ENCODE data around the gene FHL3. TPM values are rescaled to one million over a fixed set of nuclear protein-coding genes. Genes with fewer than 3 reads are reported as not detected.
A peak's percentile ranks its signal among the peaks of the same experiment; 100 is the strongest.

Gene FHL3
- total RNA-seq, 2 donors from 2014 or later = 7.3 to 7.8 TPM

DNA sequence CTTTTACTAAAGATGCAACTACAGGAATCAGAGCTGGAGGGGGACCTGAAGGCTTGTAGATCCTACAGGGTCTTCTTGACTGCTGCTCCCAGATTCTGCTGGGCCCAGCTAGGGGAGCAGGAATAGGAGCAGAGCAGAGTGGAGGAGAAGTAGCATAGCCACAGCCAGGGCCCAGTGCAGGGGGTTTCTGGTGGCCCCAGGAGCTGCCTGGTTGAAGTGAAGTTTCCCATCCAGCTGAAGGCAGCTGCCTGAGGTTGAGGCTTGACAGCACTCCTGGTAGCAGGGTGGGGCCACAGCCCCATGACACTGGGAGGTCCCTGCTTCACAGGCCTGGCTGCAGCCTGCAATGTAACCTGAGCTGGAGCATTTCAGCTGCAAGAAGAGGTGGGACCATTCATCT, 56.5 kb downstream of the FHL3 start:
- ATAC-seq (no peak), DNase-seq (no peak)
- H3K36me3 ChIP-seq (replicated peaks in 1 of 2; ENCODE audit: insufficient read depth in 1 of 2, low read depth in 2 of 2) = no peaks in the 10 kb centered on the region
- H3K4me1 ChIP-seq = peaks cover 21% of the 10 kb centered on the region
- TF ChIP-seq POLR2A (IDR thresholded peaks at IDR 0.05) = no peak
- TF ChIP-seq, protein P1, sequence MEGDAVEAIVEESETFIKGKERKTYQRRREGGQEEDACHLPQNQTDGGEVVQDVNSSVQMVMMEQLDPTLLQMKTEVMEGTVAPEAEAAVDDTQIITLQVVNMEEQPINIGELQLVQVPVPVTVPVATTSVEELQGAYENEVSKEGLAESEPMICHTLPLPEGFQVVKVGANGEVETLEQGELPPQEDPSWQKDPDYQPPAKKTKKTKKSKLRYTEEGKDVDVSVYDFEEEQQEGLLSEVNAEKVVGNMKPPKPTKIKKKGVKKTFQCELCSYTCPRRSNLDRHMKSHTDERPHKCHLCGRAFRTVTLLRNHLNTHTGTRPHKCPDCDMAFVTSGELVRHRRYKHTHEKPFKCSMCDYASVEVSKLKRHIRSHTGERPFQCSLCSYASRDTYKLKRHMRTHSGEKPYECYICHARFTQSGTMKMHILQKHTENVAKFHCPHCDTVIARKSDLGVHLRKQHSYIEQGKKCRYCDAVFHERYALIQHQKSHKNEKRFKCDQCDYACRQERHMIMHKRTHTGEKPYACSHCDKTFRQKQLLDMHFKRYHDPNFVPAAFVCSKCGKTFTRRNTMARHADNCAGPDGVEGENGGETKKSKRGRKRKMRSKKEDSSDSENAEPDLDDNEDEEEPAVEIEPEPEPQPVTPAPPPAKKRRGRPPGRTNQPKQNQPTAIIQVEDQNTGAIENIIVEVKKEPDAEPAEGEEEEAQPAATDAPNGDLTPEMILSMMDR (IDR thresholded peaks at IDR 0.05) = no peak
- H3K27ac ChIP-seq = no peak overlapping the region
- intact Hi-C loops (cut with DNase I) = no loop called here
- no peaks in the 10 kb centered on the region for H3K27me3 ChIP-seq
- H3K4me3 ChIP-seq = no peak overlapping the region
- no peaks in the 10 kb centered on the region for H3K9me3 ChIP-seq

DNA sequence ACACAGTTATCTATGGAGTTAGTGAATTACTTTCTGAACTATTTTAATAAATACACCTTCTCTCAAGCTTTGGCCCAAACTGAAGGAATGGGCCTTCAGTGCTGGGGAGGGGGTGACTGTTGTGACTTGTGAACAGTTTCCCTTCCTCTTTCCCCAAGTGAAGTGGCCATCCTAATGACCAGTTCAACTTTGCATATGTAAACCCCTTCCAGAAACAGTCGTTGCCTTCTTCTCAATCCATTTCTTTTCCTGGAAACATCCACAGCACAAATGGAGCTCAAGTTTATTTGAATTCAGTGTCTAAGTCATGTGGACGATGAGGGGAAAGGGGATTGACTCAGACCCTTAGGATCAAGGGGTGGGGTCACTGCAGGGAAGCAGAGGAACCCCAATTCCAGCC, 57.1 kb downstream of the FHL3 start:
- no peaks in the 10 kb centered on the region for H3K9me3 ChIP-seq
- H3K27me3 ChIP-seq = no peaks in the 10 kb centered on the region
- H3K27ac ChIP-seq = no peak overlapping the region
- TF ChIP-seq, protein P1 (IDR thresholded peaks at IDR 0.05) = no peak
- no peak for TF ChIP-seq POLR2A (IDR thresholded peaks at IDR 0.05)
- 35 to 39% methylated on average over 2 of the region's 2 CpGs for WGBS, 2 donors
- DNase-seq (no peak), ATAC-seq (no peak)
- no peak overlapping the region for H3K4me3 ChIP-seq
- H3K36me3 ChIP-seq (replicated peaks in 1 of 2; ENCODE audit: insufficient read depth in 1 of 2, low read depth in 2 of 2) = peaks cover 0 to under 1% of the 10 kb centered on the region in 2 donors
- intact Hi-C loops (cut with DNase I) = no loop called here
- peaks cover 21% of the 10 kb centered on the region for H3K4me1 ChIP-seq

DNA sequence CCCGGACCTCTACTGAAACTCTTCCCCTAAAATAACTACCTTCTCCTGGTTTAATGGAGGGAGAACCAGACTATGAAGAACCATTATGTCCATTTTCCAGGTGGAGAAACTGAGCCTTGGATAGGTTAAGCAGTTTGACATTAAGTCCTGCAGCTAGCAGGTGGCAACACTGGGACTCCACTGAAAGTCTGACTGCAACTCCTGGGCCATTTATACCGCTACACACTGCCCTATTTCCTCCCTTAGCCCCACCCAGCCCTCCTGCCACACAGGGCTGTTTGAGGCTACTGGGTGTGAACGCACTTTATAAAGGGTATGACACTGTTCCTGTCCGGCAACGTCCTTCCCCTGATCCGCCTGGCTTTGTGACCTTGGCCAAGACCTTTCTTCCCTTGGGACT, 58.0 kb downstream of the FHL3 start:
- WGBS, 2 donors = 44 to 46% methylated on average over 6 of the region's 6 CpGs
- H3K27ac ChIP-seq = peak overlapping the region in 1 of 4 donors; percentile 71
- H3K36me3 ChIP-seq (replicated peaks in 1 of 2; ENCODE audit: insufficient read depth in 1 of 2, low read depth in 2 of 2) = peaks cover 0 to 2% of the 10 kb centered on the region in 2 donors
- intact Hi-C loops (cut with DNase I) = no loop called here
- peak overlapping the region in 1 of 2 donors; percentile 45 for H3K4me3 ChIP-seq
- DNase-seq (no peak), ATAC-seq (no peak)
- H3K4me1 ChIP-seq = peaks cover 21% of the 10 kb centered on the region
- H3K9me3 ChIP-seq = no peaks in the 10 kb centered on the region
- TF ChIP-seq, protein P1 (IDR thresholded peaks at IDR 0.05) = no peak
- no peak for TF ChIP-seq POLR2A (IDR thresholded peaks at IDR 0.05)
- H3K27me3 ChIP-seq = no peaks in the 10 kb centered on the region

Small RNA genes lying within 50 kb of the gene (small RNA-seq; reads per million reads assigned to genes)
- gene RF00017 (not detected), gene RNU6-510P (not detected)

Other genes with a start within 250 kb of the FHL3 start
- gene EPHA10, start 240.4 kb downstream of the FHL3 start, total RNA-seq = 1 to 10 TPM; 1.6 to 2.0 TPM
- 1 to 10 TPM in 1 of 2 donors, under 1 TPM in 1; 0.99 to 6.2 TPM for gene MANEAL, start 211.7 kb downstream of the FHL3 start, total RNA-seq
- gene C1orf122, start 197.7 kb downstream of the FHL3 start, total RNA-seq = 10 to 100 TPM; 26.2 to 71.9 TPM
- 10 to 100 TPM in 1 of 2 donors, 1 to 10 TPM in 1; 6.2 to 11.9 TPM for gene YRDC, start 197.3 kb downstream of the FHL3 start, total RNA-seq
- gene MTF1, start 145.9 kb downstream of the FHL3 start, total RNA-seq = 1 to 10 TPM; 1.3 to 3.9 TPM
- 10 to 100 TPM; 11.5 to 13.5 TPM for gene INPP5B, start 58.5 kb downstream of the FHL3 start, total RNA-seq
- gene SF3A3, start 15.5 kb downstream of the FHL3 start, total RNA-seq = 10 to 100 TPM; 22.1 to 54.1 TPM
- 10 to 100 TPM; 10.9 to 13.2 TPM for gene UTP11, start 7.2 kb upstream of the FHL3 start, total RNA-seq
- gene POU3F1, start 41.3 kb upstream of the FHL3 start, total RNA-seq = not detected

All from body of pancreas (tissue), 4 donors.